ENCODE data around the gene YLPM1. TPM values are rescaled to one million over a fixed set of nuclear protein-coding genes. Genes with fewer than 3 reads are reported as not detected.

YLPM1 gene
- polyA plus RNA-seq, 1 of the 3 experiments (the other 2 are of a cell fraction), result 14.0 TPM

DNA sequence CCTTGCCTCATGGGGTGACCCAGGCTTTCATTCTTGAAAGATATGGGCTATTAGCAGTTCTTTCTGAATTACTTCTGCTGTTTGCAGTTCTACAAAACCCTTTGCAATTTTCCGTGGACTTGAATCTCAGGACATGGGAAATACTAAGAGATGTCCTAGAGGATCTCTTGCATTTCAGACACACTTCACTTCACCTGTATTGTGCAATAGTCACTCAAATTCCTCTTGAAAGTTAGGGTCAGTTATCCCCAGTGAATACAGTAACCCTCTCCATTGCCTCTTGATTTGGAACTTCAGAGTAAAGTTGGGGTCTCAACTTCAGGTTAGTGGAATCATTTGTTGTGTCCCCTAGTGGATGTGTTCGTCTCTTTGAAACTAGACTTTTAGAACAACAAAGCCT lies 31.8 kb downstream of the YLPM1 start (continued):
- TF ChIP-seq TEAD4 (IDR thresholded peaks at IDR 0.05; ENCODE audit: borderline replicate concordance, insufficient read depth) (no peak), POLR2AphosphoS5 (IDR thresholded peaks at IDR 0.05; ENCODE audit: low read depth, low read length) (no peak)
- TF ChIP-seq, protein P1, sequence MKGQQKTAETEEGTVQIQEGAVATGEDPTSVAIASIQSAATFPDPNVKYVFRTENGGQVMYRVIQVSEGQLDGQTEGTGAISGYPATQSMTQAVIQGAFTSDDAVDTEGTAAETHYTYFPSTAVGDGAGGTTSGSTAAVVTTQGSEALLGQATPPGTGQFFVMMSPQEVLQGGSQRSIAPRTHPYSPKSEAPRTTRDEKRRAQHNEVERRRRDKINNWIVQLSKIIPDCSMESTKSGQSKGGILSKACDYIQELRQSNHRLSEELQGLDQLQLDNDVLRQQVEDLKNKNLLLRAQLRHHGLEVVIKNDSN (IDR thresholded peaks at IDR 0.05; ENCODE audit: borderline replicate concordance, low read depth), result no peak
- TF ChIP-seq, protein P2, sequence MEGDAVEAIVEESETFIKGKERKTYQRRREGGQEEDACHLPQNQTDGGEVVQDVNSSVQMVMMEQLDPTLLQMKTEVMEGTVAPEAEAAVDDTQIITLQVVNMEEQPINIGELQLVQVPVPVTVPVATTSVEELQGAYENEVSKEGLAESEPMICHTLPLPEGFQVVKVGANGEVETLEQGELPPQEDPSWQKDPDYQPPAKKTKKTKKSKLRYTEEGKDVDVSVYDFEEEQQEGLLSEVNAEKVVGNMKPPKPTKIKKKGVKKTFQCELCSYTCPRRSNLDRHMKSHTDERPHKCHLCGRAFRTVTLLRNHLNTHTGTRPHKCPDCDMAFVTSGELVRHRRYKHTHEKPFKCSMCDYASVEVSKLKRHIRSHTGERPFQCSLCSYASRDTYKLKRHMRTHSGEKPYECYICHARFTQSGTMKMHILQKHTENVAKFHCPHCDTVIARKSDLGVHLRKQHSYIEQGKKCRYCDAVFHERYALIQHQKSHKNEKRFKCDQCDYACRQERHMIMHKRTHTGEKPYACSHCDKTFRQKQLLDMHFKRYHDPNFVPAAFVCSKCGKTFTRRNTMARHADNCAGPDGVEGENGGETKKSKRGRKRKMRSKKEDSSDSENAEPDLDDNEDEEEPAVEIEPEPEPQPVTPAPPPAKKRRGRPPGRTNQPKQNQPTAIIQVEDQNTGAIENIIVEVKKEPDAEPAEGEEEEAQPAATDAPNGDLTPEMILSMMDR (IDR thresholded peaks at IDR 0.05), result no peak

DNA sequence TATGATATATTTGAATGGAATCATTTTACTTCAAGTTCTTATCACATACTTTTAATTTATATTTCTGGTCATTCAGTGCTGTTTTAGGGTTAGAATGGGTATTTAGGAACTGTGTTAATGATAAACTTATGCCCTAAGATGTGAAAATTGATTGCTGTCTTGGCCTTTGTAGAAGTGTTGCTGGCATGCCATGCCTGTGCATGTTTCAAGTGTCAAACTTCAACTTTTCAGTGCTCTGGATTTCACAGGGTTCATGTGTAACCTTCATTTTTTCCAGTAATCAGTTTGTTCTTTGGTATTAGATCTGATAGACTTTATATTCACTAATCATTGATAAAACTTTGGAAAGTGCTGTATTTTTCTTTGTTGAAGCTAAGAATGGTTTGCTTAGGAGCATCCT lies 36.6 kb downstream of the YLPM1 start:
- CTCF ChIA-PET, result interaction anchor here (0.6 to 1.5 kb wide), 5 partner anchors 11 to 321 kb away, joined by 3 read pairs; no protein-coding TSS in a partner anchor
- POLR2A ChIA-PET, result no interaction called here
- no peak overlapping the region for H2AFZ ChIP-seq (ENCODE audit: low read depth)
- no peak overlapping the region for H3K9ac ChIP-seq
- no peaks in the 10 kb centered on the region for H3K27me3 ChIP-seq (ENCODE audit: insufficient read depth)
- DNase-seq, result no peak
- H3F3A ChIP-seq (replicated peaks; ENCODE audit: insufficient read depth), result peaks cover 5% of the 10 kb centered on the region
- H3K36me3 ChIP-seq (replicated peaks in 1 of 2; ENCODE audit: control insufficient read depth in 1 of 2, insufficient read depth in 2 of 2, low read length in 1 of 2), result peaks cover 60 to 71% of the 10 kb centered on the region in 2 experiments
- no peaks in the 10 kb centered on the region for H4K20me1 ChIP-seq (ENCODE audit: insufficient read depth)
- H3K27ac ChIP-seq (ENCODE audit: low read depth in 2 of 2, low read length in 1 of 2), result peak overlapping the region in 1 of 2 experiments; percentile 16; a peak in 1 of 4 replicates
- no peaks in the 10 kb centered on the region for H3K9me3 ChIP-seq
- H3K79me2 ChIP-seq (ENCODE audit: insufficient read depth), result peaks cover 68% of the 10 kb centered on the region
- no peak overlapping the region for H3K4me3 ChIP-seq (ENCODE audit: low read depth in 2 of 2, low read length in 1 of 2)
- no peaks in the 10 kb centered on the region; a peak in 2 of 4 replicates for H3K4me1 ChIP-seq (ENCODE audit: control insufficient read depth in 1 of 2, insufficient read depth in 2 of 2, low read depth in 1 of 2, low read length in 1 of 2)
- no peaks in the 10 kb centered on the region for H3K9me2 ChIP-seq
- TF ChIP-seq NRF1 (IDR thresholded peaks at IDR 0.05; ENCODE audit: low read depth, low read length) (no peak), FOXJ3 (CRISPR knock-in tag; IDR thresholded peaks at IDR 0.05) (no peak), EZH2phosphoT487 (IDR thresholded peaks at IDR 0.05; ENCODE audit: borderline replicate concordance, low read depth) (no peak), MXI1 (IDR thresholded peaks at IDR 0.05; ENCODE audit: low read depth, low read length) (no peak), RXRA (IDR thresholded peaks at IDR 0.05; ENCODE audit: borderline replicate concordance, low read depth) (no peak), JUND (IDR thresholded peaks at IDR 0.05) (no peak), GABPA (IDR thresholded peaks at IDR 0.05; ENCODE audit: low read depth) (no peak), SIN3A (IDR thresholded peaks at IDR 0.05; ENCODE audit: borderline replicate concordance, low read depth, low read length) (no peak), YY1 (IDR thresholded peaks at IDR 0.05; ENCODE audit: low read depth) (no peak), TEAD4 (IDR thresholded peaks at IDR 0.05; ENCODE audit: borderline replicate concordance, insufficient read depth) (no peak), MEF2A (IDR thresholded peaks at IDR 0.05; ENCODE audit: borderline replicate concordance, low read depth) (no peak), RAD21 (IDR thresholded peaks at IDR 0.05; ENCODE audit: low read length) (no peak)
- TF ChIP-seq, protein P3, sequence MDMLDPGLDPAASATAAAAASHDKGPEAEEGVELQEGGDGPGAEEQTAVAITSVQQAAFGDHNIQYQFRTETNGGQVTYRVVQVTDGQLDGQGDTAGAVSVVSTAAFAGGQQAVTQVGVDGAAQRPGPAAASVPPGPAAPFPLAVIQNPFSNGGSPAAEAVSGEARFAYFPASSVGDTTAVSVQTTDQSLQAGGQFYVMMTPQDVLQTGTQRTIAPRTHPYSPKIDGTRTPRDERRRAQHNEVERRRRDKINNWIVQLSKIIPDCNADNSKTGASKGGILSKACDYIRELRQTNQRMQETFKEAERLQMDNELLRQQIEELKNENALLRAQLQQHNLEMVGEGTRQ (IDR thresholded peaks at IDR 0.05; ENCODE audit: borderline replicate concordance, low read depth, low read length), result no peak
- TF ChIP-seq, protein P4, sequence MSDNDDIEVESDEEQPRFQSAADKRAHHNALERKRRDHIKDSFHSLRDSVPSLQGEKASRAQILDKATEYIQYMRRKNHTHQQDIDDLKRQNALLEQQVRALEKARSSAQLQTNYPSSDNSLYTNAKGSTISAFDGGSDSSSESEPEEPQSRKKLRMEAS (IDR thresholded peaks at IDR 0.05; ENCODE audit: low read depth), result no peak
- no peak overlapping the region for H3K4me2 ChIP-seq
